Stimulated activated CD4-positive, alpha-beta T cell treated with anti-CD3 and anti-CD28 coated beads, TNF-alpha, amount 100 ng/mL, for 4 hours (primary cell): ENCODE data around the gene DNAH8.

Source experiments
- DNase-seq, 3 experiments: peaks; one replicate each; pipeline ENCODE4 v3.0.0-alpha.2; 2020; ENCODE audit warnings: low read depth in 3 of 3

Gene DNAH8

GRCh38 chr6:39009476-39009875 is 294.4 kb downstream of the DNAH8 start:
- DNase-seq = no peak

- DNase-seq = no peak
These were observed 301.9 kb downstream of the DNAH8 start for GRCh38 chr6:39016839-39017546.

- DNase-seq = no peak
These were observed 302.4 kb downstream of the DNAH8 start for GRCh38 chr6:39017547-39017880.

GRCh38 chr6:39018103-39018502 is 303.0 kb downstream of the DNAH8 start:
- no peak for DNase-seq

- no peak for DNase-seq
These were observed 305.0 kb downstream of the DNAH8 start for GRCh38 chr6:39020136-39020535.

GRCh38 chr6:39021041-39021440 is 305.9 kb downstream of the DNAH8 start:
- DNase-seq = no peak

- DNase-seq = no peak
These were observed 306.7 kb downstream of the DNAH8 start for GRCh38 chr6:39021779-39022178.

- DNase-seq = no peak
These were observed 311.1 kb downstream of the DNAH8 start for GRCh38 chr6:39026175-39026574.

GRCh38 chr6:39029156-39030011 is 314.3 kb downstream of the DNAH8 start:
- peak in 1 of 3 experiments; percentile 10 for DNase-seq

GRCh38 chr6:39035681-39036080 is 320.6 kb downstream of the DNAH8 start:
- no peak for DNase-seq

GRCh38 chr6:39037082-39037508 is 322.0 kb downstream of the DNAH8 start:
- DNase-seq = no peak

- DNase-seq = no peak
These were observed 322.6 kb downstream of the DNAH8 start for GRCh38 chr6:39037707-39038106.

GRCh38 chr6:39040080-39040673 is 325.1 kb downstream of the DNAH8 start:
- DNase-seq = no peak

GRCh38 chr6:39041072-39041471 is 326.0 kb downstream of the DNAH8 start:
- DNase-seq = no peak

GRCh38 chr6:39043776-39044175 is 328.7 kb downstream of the DNAH8 start:
- DNase-seq = no peak

GRCh38 chr6:39044181-39044580 is 329.1 kb downstream of the DNAH8 start:
- no peak for DNase-seq

GRCh38 chr6:39047434-39048327 is 332.6 kb downstream of the DNAH8 start:
- DNase-seq = no peak

- no peak for DNase-seq
These were observed 333.6 kb downstream of the DNAH8 start, which contains the start of gene GLP1R for GRCh38 chr6:39048481-39049399. Gene GLP1R, plus strand, starts transcription at chr6:39048781. Its CDS starts 60 bp downstream, at chr6:39048841.

GRCh38 chr6:39049575-39050283 is 334.6 kb downstream of the DNAH8 start:
- no peak for DNase-seq
